ENCODE data around the gene CHRNB1.
A peak's percentile ranks its signal among the peaks of the same experiment; 100 is the strongest.

The CHRNB1 gene

GRCh38 chr17:7407485-7408251, 37.2 kb upstream of the CHRNB1 start, which contains the start of gene NLGN2:
Gene NLGN2 (plus strand): TSS chr17:7407845. CDS start chr17:7408256, 411 bp downstream.
- Histone ChIP-seq H3K27me3 (ENCODE audit: insufficient read depth, low read length) (no peaks in the 10 kb centered on the region), H3K4me3 (ENCODE audit: low read length) (peak within 1 kb of the TSS; percentile 64), H3K36me3 (ENCODE audit: insufficient read depth, low read length) (peaks cover 33% of the 10 kb centered on the region), H3K4me1 (ENCODE audit: insufficient read depth, low read length) (peaks cover 26% of the 10 kb centered on the region), H3K9me3 (ENCODE audit: low read length) (no peaks in the 10 kb centered on the region), H2AFZ (ENCODE audit: low read depth, low read length) (no peak within 1 kb of the TSS)

GRCh38 chr17:7408252-7408727, 36.6 kb upstream of the CHRNB1 start:
- Histone ChIP-seq H3K9me3 (ENCODE audit: low read length) (no peaks in the 10 kb centered on the region), H3K36me3 (ENCODE audit: insufficient read depth, low read length) (peaks cover 38% of the 10 kb centered on the region), H3K27me3 (ENCODE audit: insufficient read depth, low read length) (no peaks in the 10 kb centered on the region), H3K4me1 (ENCODE audit: insufficient read depth, low read length) (peaks cover 20% of the 10 kb centered on the region), H3K4me3 (ENCODE audit: low read length) (no peak overlapping the region), H2AFZ (ENCODE audit: low read depth, low read length) (no peak overlapping the region)

GRCh38 chr17:7408863-7409262, 36.0 kb upstream of the CHRNB1 start:
- no peaks in the 10 kb centered on the region for H3K9me3 ChIP-seq (ENCODE audit: low read length)
- no peak overlapping the region for H2AFZ ChIP-seq (ENCODE audit: low read depth, low read length)
- H3K4me3 ChIP-seq (ENCODE audit: low read length): no peak overlapping the region
- H3K36me3 ChIP-seq (ENCODE audit: insufficient read depth, low read length): peaks cover 42% of the 10 kb centered on the region
- H3K4me1 ChIP-seq (ENCODE audit: insufficient read depth, low read length): peaks cover 19% of the 10 kb centered on the region
- H3K27me3 ChIP-seq (ENCODE audit: insufficient read depth, low read length): no peaks in the 10 kb centered on the region

- no peak overlapping the region for H2AFZ ChIP-seq (ENCODE audit: low read depth, low read length)
- H3K4me3 ChIP-seq (ENCODE audit: low read length): no peak overlapping the region
- H3K27me3 ChIP-seq (ENCODE audit: insufficient read depth, low read length): no peaks in the 10 kb centered on the region
- no peaks in the 10 kb centered on the region for H3K9me3 ChIP-seq (ENCODE audit: low read length)
- peaks cover 50% of the 10 kb centered on the region for H3K36me3 ChIP-seq (ENCODE audit: insufficient read depth, low read length)
- peaks cover 19% of the 10 kb centered on the region for H3K4me1 ChIP-seq (ENCODE audit: insufficient read depth, low read length)
These were observed 35.1 kb upstream of the CHRNB1 start for GRCh38 chr17:7409716-7410115.

- Histone ChIP-seq H3K27me3 (ENCODE audit: insufficient read depth, low read length) (no peaks in the 10 kb centered on the region), H3K4me1 (ENCODE audit: insufficient read depth, low read length) (peaks cover 16% of the 10 kb centered on the region), H3K9me3 (ENCODE audit: low read length) (no peaks in the 10 kb centered on the region), H3K4me3 (ENCODE audit: low read length) (no peak overlapping the region), H3K36me3 (ENCODE audit: insufficient read depth, low read length) (peaks cover 61% of the 10 kb centered on the region), H2AFZ (ENCODE audit: low read depth, low read length) (no peak overlapping the region)
These were observed 34.0 kb upstream of the CHRNB1 start for GRCh38 chr17:7410634-7411426.

GRCh38 chr17:7411427-7411750, 33.5 kb upstream of the CHRNB1 start:
- Histone ChIP-seq H3K4me1 (ENCODE audit: insufficient read depth, low read length) (peaks cover 10% of the 10 kb centered on the region), H3K36me3 (ENCODE audit: insufficient read depth, low read length) (peaks cover 63% of the 10 kb centered on the region), H2AFZ (ENCODE audit: low read depth, low read length) (no peak overlapping the region), H3K4me3 (ENCODE audit: low read length) (no peak overlapping the region), H3K27me3 (ENCODE audit: insufficient read depth, low read length) (no peaks in the 10 kb centered on the region), H3K9me3 (ENCODE audit: low read length) (no peaks in the 10 kb centered on the region)

GRCh38 chr17:7413346-7413985, 31.4 kb upstream of the CHRNB1 start:
- Histone ChIP-seq H2AFZ (ENCODE audit: low read depth, low read length) (no peak overlapping the region), H3K4me3 (ENCODE audit: low read length) (no peak overlapping the region), H3K4me1 (ENCODE audit: insufficient read depth, low read length) (peaks cover 8% of the 10 kb centered on the region), H3K36me3 (ENCODE audit: insufficient read depth, low read length) (peaks cover 71% of the 10 kb centered on the region), H3K27me3 (ENCODE audit: insufficient read depth, low read length) (no peaks in the 10 kb centered on the region), H3K9me3 (ENCODE audit: low read length) (no peaks in the 10 kb centered on the region)

- peaks cover 21% of the 10 kb centered on the region for H3K4me1 ChIP-seq (ENCODE audit: insufficient read depth, low read length)
- peaks cover 57% of the 10 kb centered on the region for H3K36me3 ChIP-seq (ENCODE audit: insufficient read depth, low read length)
- no peaks in the 10 kb centered on the region for H3K27me3 ChIP-seq (ENCODE audit: insufficient read depth, low read length)
- H2AFZ ChIP-seq (ENCODE audit: low read depth, low read length): no peak overlapping the region
- no peaks in the 10 kb centered on the region for H3K9me3 ChIP-seq (ENCODE audit: low read length)
- H3K4me3 ChIP-seq (ENCODE audit: low read length): no peak overlapping the region
These were observed 30.0 kb upstream of the CHRNB1 start for GRCh38 chr17:7414837-7415236.

- Histone ChIP-seq H3K36me3 (ENCODE audit: insufficient read depth, low read length) (peaks cover 48% of the 10 kb centered on the region), H3K4me3 (ENCODE audit: low read length) (no peak overlapping the region), H2AFZ (ENCODE audit: low read depth, low read length) (no peak overlapping the region), H3K4me1 (ENCODE audit: insufficient read depth, low read length) (peaks cover 31% of the 10 kb centered on the region), H3K9me3 (ENCODE audit: low read length) (no peaks in the 10 kb centered on the region), H3K27me3 (ENCODE audit: insufficient read depth, low read length) (no peaks in the 10 kb centered on the region)
These were observed 29.1 kb upstream of the CHRNB1 start for GRCh38 chr17:7415784-7416183.

GRCh38 chr17:7416323-7416722, 28.5 kb upstream of the CHRNB1 start:
- H3K4me1 ChIP-seq (ENCODE audit: insufficient read depth, low read length): peaks cover 36% of the 10 kb centered on the region
- H2AFZ ChIP-seq (ENCODE audit: low read depth, low read length): no peak overlapping the region
- H3K36me3 ChIP-seq (ENCODE audit: insufficient read depth, low read length): peaks cover 46% of the 10 kb centered on the region
- H3K4me3 ChIP-seq (ENCODE audit: low read length): no peak overlapping the region
- H3K27me3 ChIP-seq (ENCODE audit: insufficient read depth, low read length): no peaks in the 10 kb centered on the region
- no peaks in the 10 kb centered on the region for H3K9me3 ChIP-seq (ENCODE audit: low read length)

- H3K4me1 ChIP-seq (ENCODE audit: insufficient read depth, low read length): peaks cover 39% of the 10 kb centered on the region
- H3K4me3 ChIP-seq (ENCODE audit: low read length): no peak overlapping the region
- H2AFZ ChIP-seq (ENCODE audit: low read depth, low read length): no peak overlapping the region
- no peaks in the 10 kb centered on the region for H3K27me3 ChIP-seq (ENCODE audit: insufficient read depth, low read length)
- H3K36me3 ChIP-seq (ENCODE audit: insufficient read depth, low read length): peaks cover 44% of the 10 kb centered on the region
- no peaks in the 10 kb centered on the region for H3K9me3 ChIP-seq (ENCODE audit: low read length)
These were observed 27.7 kb upstream of the CHRNB1 start for GRCh38 chr17:7417056-7417655.

GRCh38 chr17:7418472-7419152, 26.2 kb upstream of the CHRNB1 start:
- Histone ChIP-seq H3K36me3 (ENCODE audit: insufficient read depth, low read length) (peaks cover 34% of the 10 kb centered on the region), H3K4me3 (ENCODE audit: low read length) (no peak overlapping the region), H3K27me3 (ENCODE audit: insufficient read depth, low read length) (no peaks in the 10 kb centered on the region), H3K9me3 (ENCODE audit: low read length) (no peaks in the 10 kb centered on the region), H3K4me1 (ENCODE audit: insufficient read depth, low read length) (peaks cover 39% of the 10 kb centered on the region), H2AFZ (ENCODE audit: low read depth, low read length) (no peak overlapping the region)
